ENCODE data around the gene ABCC4.
"Not testable (repeated sequence)": the region's sequence is repeated elsewhere in the genome, so short reads cannot be mapped to it uniquely, and the experiment has no call there.

ABCC4 gene

GRCh38 chr13:95226050-95226449, 75.2 kb downstream of the ABCC4 start:
- DNase-seq: no peak

GRCh38 chr13:95224064-95224463, 77.2 kb downstream of the ABCC4 start:
- no peak for DNase-seq

GRCh38 chr13:95222733-95223018, 78.6 kb downstream of the ABCC4 start:
- no peak for DNase-seq

- DNase-seq: no peak
These were observed 79.1 kb downstream of the ABCC4 start for GRCh38 chr13:95221971-95222732.

GRCh38 chr13:95220611-95221010, 80.6 kb downstream of the ABCC4 start:
- no peak for DNase-seq

GRCh38 chr13:95217920-95218830, 83.1 kb downstream of the ABCC4 start:
- DNase-seq: no peak

- no peak for DNase-seq
These were observed 85.1 kb downstream of the ABCC4 start for GRCh38 chr13:95216182-95216581.

- DNase-seq: no peak
These were observed 88.0 kb downstream of the ABCC4 start for GRCh38 chr13:95212983-95213850.

- DNase-seq: no peak
These were observed 92.1 kb downstream of the ABCC4 start for GRCh38 chr13:95209109-95209508.

- no peak for DNase-seq
These were observed 93.4 kb downstream of the ABCC4 start for GRCh38 chr13:95207769-95208366.

- no peak for DNase-seq
These were observed 95.1 kb downstream of the ABCC4 start for GRCh38 chr13:95206116-95206515.

GRCh38 chr13:95204231-95204765, 97.0 kb downstream of the ABCC4 start:
- DNase-seq: no peak

- no peak for DNase-seq
These were observed 99.2 kb downstream of the ABCC4 start for GRCh38 chr13:95201814-95202651.

GRCh38 chr13:95200386-95200957, 100.8 kb downstream of the ABCC4 start:
- not testable (repeated sequence) for DNase-seq

GRCh38 chr13:95199896-95200295, 101.4 kb downstream of the ABCC4 start:
- no peak for DNase-seq

- DNase-seq: not testable (repeated sequence)
These were observed 102.6 kb downstream of the ABCC4 start for GRCh38 chr13:95198606-95199005.

- DNase-seq: no peak
These were observed 103.7 kb downstream of the ABCC4 start for GRCh38 chr13:95197548-95197947.

- no peak for DNase-seq
These were observed 106.1 kb downstream of the ABCC4 start for GRCh38 chr13:95195146-95195545.

GRCh38 chr13:95193509-95194230, 107.6 kb downstream of the ABCC4 start:
- no peak for DNase-seq

GRCh38 chr13:95192998-95193397, 108.3 kb downstream of the ABCC4 start:
- no peak for DNase-seq

GRCh38 chr13:95192564-95192945, 108.7 kb downstream of the ABCC4 start:
- DNase-seq: not testable (repeated sequence)

Measured in NCI-H1105 (cell line).